GM19372 (cell line): Measurements from ENCODE around the gene NDUFB5.

Experiments
- ATAC-seq: cut with Tn5 transposase; IDR thresholded peaks from one replicate; pipeline ENCODE4 v1.9.1; 2021; ENCODE audit warnings: mild to moderate bottlenecking, low read depth, moderate library complexity; ENCODE audit not compliant: unreplicated experiment

The NDUFB5 gene

GRCh38 chr3:179604321-179605078 lies at the start of gene NDUFB5, which contains the start of gene MRPL47:
TSS of gene NDUFB5 (plus strand) at chr3:179604794. CDS start at chr3:179604816, 22 bp downstream.
TSS of gene MRPL47 (minus strand) at chr3:179604638. CDS start at chr3:179604624, 14 bp downstream.
- peak; percentile 94 for ATAC-seq

GRCh38 chr3:179558742-179559364 lies 45.7 kb upstream of the NDUFB5 start:
- no peak for ATAC-seq

GRCh38 chr3:179560791-179561190 lies 43.8 kb upstream of the NDUFB5 start:
- ATAC-seq: no peak

GRCh38 chr3:179562591-179563270 lies 41.9 kb upstream of the NDUFB5 start, which contains the start of gene ACTL6A:
TSS of gene ACTL6A (plus strand) at chr3:179562926. CDS start at chr3:179563093, 167 bp downstream.
- peak; percentile 90 for ATAC-seq

- peak; percentile 46 for ATAC-seq
These were observed 41.3 kb upstream of the NDUFB5 start for GRCh38 chr3:179563271-179563783.

GRCh38 chr3:179565496-179565895 lies 39.1 kb upstream of the NDUFB5 start:
- ATAC-seq: no peak

- no peak for ATAC-seq
These were observed 23.6 kb upstream of the NDUFB5 start for GRCh38 chr3:179580992-179581391.

GRCh38 chr3:179589143-179589542 lies 15.5 kb upstream of the NDUFB5 start:
- no peak for ATAC-seq

GRCh38 chr3:179590669-179591068 lies 13.9 kb upstream of the NDUFB5 start:
- ATAC-seq: no peak

GRCh38 chr3:179591313-179591712 lies 13.3 kb upstream of the NDUFB5 start:
- ATAC-seq: no peak

GRCh38 chr3:179599531-179599930 lies 5.1 kb upstream of the NDUFB5 start:
- ATAC-seq: no peak

- no peak for ATAC-seq
These were observed 1.3 kb upstream of the NDUFB5 start for GRCh38 chr3:179603321-179603720.

GRCh38 chr3:179603831-179604230 lies 763 bp upstream of the NDUFB5 start:
- no peak for ATAC-seq

- no peak for ATAC-seq
These were observed 2.0 kb downstream of the NDUFB5 start for GRCh38 chr3:179606534-179607085.

GRCh38 chr3:179608931-179609720 lies 4.5 kb downstream of the NDUFB5 start:
- ATAC-seq: peak; percentile 48

GRCh38 chr3:179610066-179610465 lies 5.5 kb downstream of the NDUFB5 start:
- ATAC-seq: no peak

- ATAC-seq: no peak
These were observed 9.2 kb downstream of the NDUFB5 start for GRCh38 chr3:179613807-179614206.

- ATAC-seq: no peak
These were observed 11.0 kb downstream of the NDUFB5 start for GRCh38 chr3:179615458-179616173.

GRCh38 chr3:179622023-179622422 lies 17.4 kb downstream of the NDUFB5 start:
- no peak for ATAC-seq
